Central memory CD8-positive, alpha-beta T cell (primary cell): ENCODE measurements around the gene TMEM86B.

Experiments used
- ATAC-seq: fragments of 150-1000 bp; cut with Tn5 transposase; replicated peaks from 2 replicates; pipeline ENCODE4 v1.10.0; 2022; ENCODE audit warnings: mild to moderate bottlenecking, moderate FRiP score, moderate number of reproducible peaks; ENCODE audit not compliant: poor library complexity, severe bottlenecking; ENCODE audit errors: extremely low read depth
- DNase-seq, 2 donors: peaks; one replicate each; pipeline ENCODE4 v3.0.0; 2021; ENCODE audit warnings: low spot score in 2 of 2
- H3K27ac Mint-ChIP-seq: one replicate; pipeline ENCODE4 v1.8.0; 2022; ENCODE audit warnings: low read depth, mild to moderate bottlenecking, moderate library complexity, mixed read lengths
- H3K27me3 Mint-ChIP-seq: one replicate; pipeline ENCODE4 v1.8.0; 2022; ENCODE audit warnings: mixed read lengths
- H3K36me3 Mint-ChIP-seq: one replicate; pipeline ENCODE4 v1.8.0; 2022; ENCODE audit warnings: mild to moderate bottlenecking, moderate library complexity, mixed read lengths; ENCODE audit not compliant: insufficient read depth
- H3K4me1 Mint-ChIP-seq: one replicate; pipeline ENCODE4 v1.8.0; 2022; ENCODE audit warnings: mixed read lengths
- H3K4me3 Mint-ChIP-seq: one replicate; pipeline ENCODE4 v1.8.0; 2022; ENCODE audit warnings: mild to moderate bottlenecking, moderate library complexity, mixed read lengths
- H3K9me3 Mint-ChIP-seq: one replicate; pipeline ENCODE4 v1.8.0; 2022; ENCODE audit warnings: mixed read lengths

TMEM86B gene

DNA sequence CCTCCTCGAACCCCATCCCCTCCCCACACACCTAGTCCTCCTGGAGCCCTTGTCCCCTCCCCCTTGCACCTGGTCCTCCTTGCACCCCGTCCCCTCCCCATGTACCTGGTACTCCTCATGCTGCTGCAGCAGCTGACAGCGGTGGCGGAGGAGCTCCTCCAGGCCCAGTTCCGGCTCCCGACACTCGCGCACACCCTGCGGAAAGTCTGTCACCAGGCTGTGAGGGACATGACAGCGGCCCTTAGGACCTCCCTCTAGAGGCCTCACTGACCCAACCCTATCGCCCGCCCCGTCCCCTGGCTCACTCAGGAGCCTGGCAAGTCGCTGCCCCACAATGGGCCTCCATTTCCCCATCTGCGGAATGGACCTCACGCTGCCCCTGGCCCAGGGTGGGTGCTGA is 36.6 kb upstream of the TMEM86B start:
- Mint-ChIP-seq H3K9me3 (peaks cover 6% of the 10 kb centered on the region), H3K36me3 (peaks cover 11% of the 10 kb centered on the region), H3K27ac (no peak overlapping the region), H3K4me3 (no peak overlapping the region), H3K4me1 (peaks cover 8% of the 10 kb centered on the region), H3K27me3 (no peaks in the 10 kb centered on the region)
- ATAC-seq (no peak), DNase-seq (no peak)

DNA sequence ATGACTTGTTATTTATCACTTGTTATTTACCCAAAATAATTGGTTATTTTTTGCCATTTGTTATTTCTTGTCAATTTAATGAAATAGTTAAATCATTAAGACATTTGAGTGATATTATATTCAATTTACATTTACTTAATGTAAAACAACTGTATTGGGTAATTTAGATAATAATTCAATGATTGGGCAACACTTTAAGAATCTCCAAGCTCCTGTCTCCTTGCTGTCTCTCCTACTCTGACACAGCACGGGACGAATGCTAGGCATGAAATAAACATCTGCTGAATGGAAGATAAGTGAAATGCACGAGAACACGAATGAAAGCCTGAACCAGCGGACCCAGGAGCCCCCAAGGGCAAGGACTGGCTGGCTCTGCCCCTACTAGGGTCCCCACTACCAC is 36.0 kb upstream of the TMEM86B start:
- H3K4me1 Mint-ChIP-seq = peaks cover 10% of the 10 kb centered on the region
- H3K27me3 Mint-ChIP-seq = no peaks in the 10 kb centered on the region
- H3K36me3 Mint-ChIP-seq = peaks cover 11% of the 10 kb centered on the region
- ATAC-seq (no peak), DNase-seq (no peak)
- no peak overlapping the region for H3K27ac Mint-ChIP-seq
- peaks cover 6% of the 10 kb centered on the region for H3K9me3 Mint-ChIP-seq
- H3K4me3 Mint-ChIP-seq = no peak overlapping the region

DNA sequence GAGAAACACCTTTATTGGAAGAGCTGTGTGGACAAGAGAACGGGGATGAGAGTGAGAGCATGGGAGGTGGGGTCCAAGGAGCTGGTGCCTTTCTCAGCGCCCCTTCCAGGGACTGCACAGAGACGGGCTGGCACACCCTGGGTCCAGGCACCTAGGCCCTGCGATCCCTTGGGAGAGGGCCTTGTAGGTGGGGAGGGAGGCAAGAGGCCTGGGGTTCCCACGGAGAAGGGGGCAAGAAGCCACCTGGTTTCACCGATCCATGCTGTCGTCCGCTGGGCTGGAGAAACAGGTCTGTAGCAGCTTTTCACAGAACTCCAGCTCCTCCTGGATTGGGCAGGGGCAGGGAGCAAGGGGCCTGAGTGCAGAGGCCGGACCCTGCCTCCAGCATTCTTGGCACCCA is 33.8 kb upstream of the TMEM86B start:
- peaks cover 22% of the 10 kb centered on the region for H3K36me3 Mint-ChIP-seq
- H3K9me3 Mint-ChIP-seq = peaks cover 6% of the 10 kb centered on the region
- H3K4me1 Mint-ChIP-seq = peaks cover 27% of the 10 kb centered on the region
- no peak overlapping the region for H3K4me3 Mint-ChIP-seq
- H3K27ac Mint-ChIP-seq = no peak overlapping the region
- no peak for DNase-seq
- no peaks in the 10 kb centered on the region for H3K27me3 Mint-ChIP-seq
- no peak for ATAC-seq

DNA sequence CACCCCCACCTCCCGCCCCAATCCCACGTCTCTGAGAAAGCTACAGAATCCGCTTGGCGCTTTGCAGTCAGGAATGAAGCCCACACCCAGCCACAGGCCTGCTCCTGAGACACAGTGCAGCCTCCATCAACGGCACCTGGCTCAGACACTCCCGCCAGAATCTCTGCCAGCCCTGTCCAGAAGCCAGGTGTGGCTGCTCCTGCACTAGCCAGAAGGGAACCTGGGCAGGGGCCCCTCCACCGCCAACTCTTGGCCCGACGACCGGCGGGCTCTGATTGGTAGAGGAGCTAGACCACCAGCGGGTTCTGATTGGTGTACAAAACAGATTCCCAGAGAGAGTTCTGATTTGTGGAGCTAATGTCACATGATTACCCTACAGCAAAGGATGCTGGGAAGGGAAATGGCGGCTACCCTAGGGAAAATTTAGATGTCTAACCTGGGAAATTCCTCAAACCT is 33.1 kb upstream of the TMEM86B start:
- H3K27ac Mint-ChIP-seq = no peak overlapping the region
- H3K36me3 Mint-ChIP-seq = peaks cover 20% of the 10 kb centered on the region
- H3K27me3 Mint-ChIP-seq = no peaks in the 10 kb centered on the region
- no peak for ATAC-seq
- H3K4me1 Mint-ChIP-seq = peaks cover 33% of the 10 kb centered on the region
- DNase-seq = no peak
- H3K9me3 Mint-ChIP-seq = peaks cover 6% of the 10 kb centered on the region
- H3K4me3 Mint-ChIP-seq = no peak overlapping the region

DNA sequence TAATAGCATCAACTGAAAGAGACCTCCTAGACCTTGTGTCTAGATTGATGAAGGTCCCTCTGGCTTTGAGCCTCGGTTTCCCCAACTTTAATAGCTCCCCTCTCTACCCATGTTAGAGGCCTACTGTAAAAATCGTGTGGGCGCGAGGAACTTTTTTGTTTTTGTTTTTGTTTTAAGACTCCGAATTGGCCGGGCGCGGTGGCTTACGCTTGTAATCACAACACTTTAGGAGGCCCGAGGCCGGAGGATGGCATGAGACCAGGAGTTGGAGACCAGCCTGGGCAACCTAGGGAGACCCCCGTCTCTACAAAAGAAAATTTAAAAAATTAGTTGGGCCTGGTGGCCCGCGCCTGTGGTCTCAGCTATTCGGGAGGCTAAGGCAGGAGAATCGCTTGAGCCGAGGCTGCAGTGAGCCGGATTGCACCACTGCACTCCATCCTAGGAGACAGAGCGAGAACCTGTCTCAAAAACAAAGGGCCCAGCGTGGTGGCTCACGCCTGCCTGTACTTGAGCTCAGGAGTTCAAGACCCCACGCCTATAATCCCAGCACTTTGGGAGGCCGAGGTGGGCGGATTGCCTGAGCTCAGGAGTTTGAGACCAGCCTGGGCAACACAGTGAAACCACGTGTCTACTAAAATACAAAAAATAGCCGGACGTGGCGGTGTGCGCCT is 31.1 kb upstream of the TMEM86B start:
- Mint-ChIP-seq H3K27ac (peak overlapping the region; percentile 97), H3K36me3 (peaks cover 15% of the 10 kb centered on the region)

DNA sequence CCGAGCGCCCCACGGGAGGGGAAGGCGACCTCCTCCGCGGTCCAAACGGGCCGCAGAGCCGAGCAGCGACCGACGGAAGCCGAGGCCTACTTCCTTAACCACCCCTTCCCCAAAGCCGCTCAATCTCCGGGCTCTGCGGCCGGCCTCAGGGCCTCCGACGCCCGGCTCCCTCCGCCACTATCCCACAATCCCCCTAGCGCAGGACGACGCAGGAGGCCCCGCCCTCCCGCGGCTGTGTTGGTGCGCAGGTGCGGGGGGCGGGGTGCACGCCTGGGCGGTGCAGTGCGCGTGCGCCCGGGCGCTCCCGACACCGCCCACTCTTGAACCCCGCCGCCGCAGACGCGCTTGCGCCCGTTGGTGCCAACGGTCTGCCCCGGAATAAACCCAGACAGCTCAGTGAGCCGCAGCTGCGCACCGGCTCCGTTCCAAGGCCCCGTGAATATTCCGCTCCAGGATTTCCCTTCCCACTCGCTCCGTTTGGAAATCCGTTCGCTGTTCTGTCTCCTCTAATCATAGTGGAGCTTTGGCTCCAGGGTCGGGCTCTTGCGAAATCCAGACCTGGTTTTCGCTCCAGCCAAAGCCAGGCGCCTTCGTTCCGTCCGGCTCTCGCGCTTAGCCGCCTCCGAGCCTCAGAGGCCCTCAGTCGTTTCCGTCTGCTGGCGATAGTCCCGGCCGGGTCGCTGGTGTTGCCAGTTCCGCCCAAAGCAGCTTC is 30.4 kb upstream of the TMEM86B start, which contains the start of gene PPP6R1:
PPP6R1 (minus strand) TSS at position 190 of the 712 bp plus-strand sequence. CDS start 11,914 bp downstream, outside the sequence.
- ATAC-seq (peak; percentile 73), DNase-seq (peak; percentile 92 to 94)
- no peaks in the 10 kb centered on the region for H3K9me3 Mint-ChIP-seq
- H3K27ac Mint-ChIP-seq = peak within 1 kb of the TSS; percentile 97
- H3K36me3 Mint-ChIP-seq = peaks cover 19% of the 10 kb centered on the region
- H3K4me3 Mint-ChIP-seq = peak within 1 kb of the TSS; percentile 98
- H3K4me1 Mint-ChIP-seq = peaks cover 52% of the 10 kb centered on the region
- H3K27me3 Mint-ChIP-seq = no peaks in the 10 kb centered on the region

More for the DNA sequence above, 31.1 kb upstream of the TMEM86B start:
- H3K4me3 Mint-ChIP-seq = peak overlapping the region; percentile 98
- H3K4me1 Mint-ChIP-seq = peaks cover 45% of the 10 kb centered on the region
- H3K27me3 Mint-ChIP-seq = no peaks in the 10 kb centered on the region
- ATAC-seq (no peak), DNase-seq (no peak)
- H3K9me3 Mint-ChIP-seq = no peaks in the 10 kb centered on the region

DNA sequence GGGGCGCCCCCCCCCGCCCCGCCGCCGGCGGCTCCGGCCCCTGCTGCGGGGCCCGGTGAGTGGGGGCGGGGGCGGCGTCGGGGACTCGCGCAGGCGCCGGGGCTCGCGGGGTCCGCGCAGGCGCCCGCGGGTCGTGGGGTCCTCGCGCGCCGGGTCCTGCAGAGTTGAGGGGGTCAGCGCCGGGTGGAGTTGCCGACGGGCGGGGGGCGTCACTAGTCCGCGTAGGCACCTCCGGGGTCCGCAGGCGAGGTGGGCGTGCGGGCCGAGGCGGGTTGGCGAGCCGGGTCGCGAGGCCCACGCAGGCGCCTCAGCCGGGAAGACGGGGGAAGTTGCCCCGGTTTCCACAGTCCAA is 29.9 kb upstream of the TMEM86B start:
- peak overlapping the region; percentile 98 for H3K4me3 Mint-ChIP-seq
- no peaks in the 10 kb centered on the region for H3K9me3 Mint-ChIP-seq
- peak overlapping the region; percentile 97 for H3K27ac Mint-ChIP-seq
- peaks cover 58% of the 10 kb centered on the region for H3K4me1 Mint-ChIP-seq
- peak; percentile 6 for ATAC-seq
- H3K27me3 Mint-ChIP-seq = no peaks in the 10 kb centered on the region
- DNase-seq = peak in 1 of 2 donors; percentile 35
- H3K36me3 Mint-ChIP-seq = peaks cover 23% of the 10 kb centered on the region

DNA sequence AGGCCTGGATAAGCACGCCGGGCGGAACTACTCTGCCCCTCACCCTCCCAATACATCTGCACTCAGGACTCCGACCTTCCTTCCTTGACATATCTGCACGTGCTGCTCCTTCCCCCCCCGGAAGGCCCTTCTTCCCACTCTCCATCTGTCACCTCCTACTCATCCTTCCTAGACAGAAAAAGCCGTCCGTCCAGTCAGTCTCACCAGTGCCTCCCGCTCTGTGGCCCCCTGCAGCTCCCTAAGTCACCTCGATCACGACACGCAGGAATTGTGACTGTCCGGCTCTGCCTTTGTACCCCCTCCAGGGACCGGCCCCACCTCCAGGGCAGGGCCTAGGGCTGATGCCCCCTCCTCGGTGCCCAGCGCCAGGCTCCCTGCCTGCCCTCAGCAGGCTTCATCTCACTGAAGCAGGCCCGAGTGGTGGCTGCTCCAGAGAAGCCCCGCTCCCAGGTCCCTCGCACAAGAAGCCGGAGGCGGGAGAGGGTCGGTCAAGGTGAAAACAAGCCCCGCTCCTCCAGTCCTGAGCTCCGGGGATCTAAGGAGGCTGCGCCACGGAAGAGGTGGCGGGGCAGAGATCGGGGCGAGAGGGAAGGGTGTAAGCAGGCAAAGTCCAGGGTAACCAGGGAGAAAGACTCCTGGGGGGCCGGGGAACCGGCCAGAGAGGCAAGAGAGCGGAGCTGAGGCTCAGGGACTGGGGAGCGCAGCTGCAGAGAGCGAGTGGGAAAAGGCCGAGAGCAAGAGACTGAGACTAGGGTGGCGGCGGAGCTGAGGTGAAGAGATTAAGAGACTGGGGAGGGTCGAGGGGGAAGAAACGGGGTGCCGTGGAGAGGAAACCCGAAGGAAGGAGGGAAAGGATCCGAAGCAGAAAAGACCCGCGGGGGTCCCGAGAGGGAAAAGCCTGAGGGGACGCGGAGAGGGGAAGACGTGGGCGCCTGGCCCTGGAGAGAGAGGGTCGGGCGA is 29.2 kb upstream of the TMEM86B start:
- no peak for DNase-seq
- H3K27ac Mint-ChIP-seq = peak overlapping the region; percentile 97

DNA sequence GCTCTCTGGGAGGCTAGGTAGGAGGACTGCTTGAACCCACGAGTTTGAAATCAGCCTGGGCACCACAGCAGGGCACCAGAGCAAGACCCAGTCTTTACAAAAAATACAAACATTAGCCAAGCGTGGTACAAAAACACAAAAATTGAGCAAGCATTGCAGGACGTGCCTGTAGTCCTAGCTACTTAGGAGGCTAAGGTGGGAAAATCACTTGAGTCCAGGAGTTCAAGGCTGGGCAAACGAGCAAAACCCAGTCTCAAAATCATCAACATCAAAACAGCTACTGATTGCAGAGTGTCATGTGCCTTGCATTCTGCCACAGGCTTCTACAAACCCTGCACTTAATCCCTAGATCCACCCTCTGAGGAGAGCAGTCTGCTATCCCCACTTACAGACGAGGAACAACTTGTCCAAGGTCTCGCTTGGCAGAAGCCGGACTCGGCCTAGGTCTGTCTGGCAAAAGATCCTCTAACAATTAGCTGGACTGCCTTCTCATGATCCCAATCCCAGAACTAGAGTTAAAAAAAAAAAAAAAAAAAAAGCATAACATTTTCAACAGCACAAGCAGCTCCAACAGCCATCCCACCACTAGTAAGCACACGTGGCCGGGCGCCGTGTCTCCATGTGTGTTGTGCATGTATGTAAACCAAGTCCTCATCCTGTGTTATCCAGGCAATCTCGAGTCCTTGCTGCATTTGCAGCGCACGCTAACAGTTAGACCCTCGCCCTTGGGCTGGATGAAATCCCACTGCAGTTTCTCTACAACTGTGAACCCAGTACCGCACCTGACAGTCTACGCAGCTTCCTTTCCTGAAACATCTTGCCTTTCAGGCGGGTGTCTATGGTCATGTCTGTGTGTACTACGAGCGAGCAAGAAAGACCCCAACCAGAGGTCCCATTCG is 28.2 kb upstream of the TMEM86B start:
- Mint-ChIP-seq H3K4me1 (peaks cover 73% of the 10 kb centered on the region), H3K36me3 (peaks cover 23% of the 10 kb centered on the region), H3K9me3 (no peaks in the 10 kb centered on the region), H3K27ac (peak overlapping the region; percentile 97), H3K4me3 (peak overlapping the region; percentile 98), H3K27me3 (no peaks in the 10 kb centered on the region)
- ATAC-seq (no peak), DNase-seq (no peak)

More for the DNA sequence above, 29.2 kb upstream of the TMEM86B start:
- Mint-ChIP-seq H3K36me3 (peaks cover 23% of the 10 kb centered on the region), H3K4me1 (peaks cover 65% of the 10 kb centered on the region), H3K4me3 (peak overlapping the region; percentile 98), H3K27me3 (no peaks in the 10 kb centered on the region), H3K9me3 (no peaks in the 10 kb centered on the region)
- ATAC-seq = no peak

DNA sequence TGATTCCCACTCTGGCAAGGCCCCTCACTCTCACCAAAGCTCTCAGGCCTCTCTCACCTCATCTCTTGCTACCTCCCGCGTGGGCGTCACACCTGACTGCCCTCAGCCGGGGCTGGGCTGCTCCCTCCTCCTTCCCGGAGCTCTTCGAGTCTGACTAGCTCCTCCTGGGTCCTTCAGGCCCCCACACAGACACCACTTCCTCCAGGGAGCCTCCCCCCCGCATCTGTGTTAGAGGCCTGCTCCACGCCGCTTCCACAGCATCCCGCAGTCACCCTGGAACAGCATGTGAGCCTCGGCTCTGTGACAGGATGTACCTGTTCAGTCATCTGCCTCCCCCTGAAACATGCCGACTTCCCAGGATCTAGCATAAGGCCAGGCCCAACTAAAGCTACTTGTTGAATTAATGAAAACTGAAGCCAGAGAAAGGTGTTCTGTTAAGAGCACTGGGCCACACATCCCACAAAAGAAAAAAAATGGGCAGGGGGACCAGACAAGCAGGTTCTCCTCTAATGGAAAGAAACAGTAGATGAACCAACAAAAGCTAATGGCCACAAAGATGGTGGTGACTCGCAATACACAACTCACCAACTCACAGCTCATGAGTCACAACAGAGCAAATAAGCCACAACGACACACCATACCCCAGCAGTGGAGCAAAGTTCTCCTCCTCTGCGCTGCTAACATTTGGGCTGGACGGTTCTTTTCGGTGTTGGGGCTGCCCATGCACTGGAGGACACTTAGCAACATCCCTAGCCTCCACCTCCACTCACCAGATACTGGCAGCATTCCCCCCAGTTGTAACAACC is 27.3 kb upstream of the TMEM86B start:
- Mint-ChIP-seq H3K27me3 (no peaks in the 10 kb centered on the region), H3K27ac (peak overlapping the region; percentile 97), H3K36me3 (peaks cover 26% of the 10 kb centered on the region), H3K9me3 (no peaks in the 10 kb centered on the region), H3K4me3 (peak overlapping the region; percentile 98), H3K4me1 (peaks cover 83% of the 10 kb centered on the region)
- ATAC-seq (no peak), DNase-seq (no peak)

DNA sequence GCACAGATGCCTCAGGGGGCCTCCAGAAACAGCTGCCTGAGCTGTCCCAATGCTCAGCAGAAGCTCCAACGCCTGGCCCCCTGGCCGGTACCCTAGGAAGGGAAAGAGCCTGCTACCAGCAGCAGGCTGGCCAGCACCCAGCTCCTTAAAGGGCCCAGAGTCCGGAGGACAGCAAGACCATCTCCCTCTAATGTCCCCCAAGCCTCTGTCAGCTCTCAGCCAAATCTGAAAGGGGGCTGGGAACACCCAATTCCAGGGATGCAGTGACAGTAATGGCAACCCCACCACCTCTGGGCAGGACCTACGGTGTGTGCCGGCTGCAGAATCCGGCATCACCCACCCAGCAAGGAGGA is 26.0 kb upstream of the TMEM86B start:
- no peak for ATAC-seq
- no peaks in the 10 kb centered on the region for H3K27me3 Mint-ChIP-seq
- peak overlapping the region; percentile 97 for H3K27ac Mint-ChIP-seq
- no peak for DNase-seq
- peak overlapping the region; percentile 98 for H3K4me3 Mint-ChIP-seq
- H3K9me3 Mint-ChIP-seq = no peaks in the 10 kb centered on the region
- H3K4me1 Mint-ChIP-seq = peaks cover 86% of the 10 kb centered on the region
- peaks cover 27% of the 10 kb centered on the region for H3K36me3 Mint-ChIP-seq
